ENCODE measurements around the gene BDNF. TPM values are rescaled to one million over a fixed set of nuclear protein-coding genes. Genes with fewer than 3 reads are reported as not detected.

The BDNF gene
- total and polyA plus RNA-seq, 4 donors: 0.03 to 0.28 (median 0.07) TPM

DNA sequence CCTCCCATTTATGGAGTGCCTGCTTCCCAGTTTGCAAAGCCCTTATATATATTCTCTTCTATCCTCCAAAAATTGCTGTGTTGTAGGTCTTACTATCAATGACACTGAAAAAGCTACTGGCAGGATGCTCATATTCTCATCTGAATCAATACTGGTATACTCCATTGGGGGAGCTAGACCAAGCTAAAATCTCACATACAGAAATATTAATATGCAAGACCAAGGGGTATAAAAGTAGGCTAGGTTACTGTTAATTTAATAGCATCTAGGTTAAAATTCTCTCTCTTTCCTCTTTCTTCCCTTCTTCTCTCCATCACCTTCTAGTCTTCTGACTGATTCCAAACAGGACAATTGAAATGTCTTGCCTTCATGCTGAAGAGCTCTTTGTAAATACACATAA lies 17.1 kb upstream of the BDNF start:
- no peak overlapping the region for H3K27ac ChIP-seq (ENCODE audit: low read depth in 1 of 2, low read length in 2 of 2)
- no peaks in the 10 kb centered on the region for H3K36me3 ChIP-seq (ENCODE audit: control insufficient read depth in 4 of 4, insufficient read depth in 3 of 4, low read depth in 1 of 4, low read length in 3 of 4)
- H3K4me3 ChIP-seq (ENCODE audit: low read depth in 1 of 3, low read length in 3 of 3): no peak overlapping the region
- H3K9me3 ChIP-seq (ENCODE audit: control insufficient read depth in 4 of 4, low read length in 3 of 4): peaks cover 0 to 5% (median 2%) of the 10 kb centered on the region in 4 donors
- H3K9ac ChIP-seq (ENCODE audit: low read depth in 1 of 2, low read length in 2 of 2): no peak overlapping the region
- peaks cover 8 to 14% (median 11%) of the 10 kb centered on the region in 4 donors for H3K4me1 ChIP-seq (ENCODE audit: control insufficient read depth in 4 of 4, insufficient read depth in 4 of 4, low read length in 3 of 4)
- TF ChIP-seq HNF4G (IDR thresholded peaks at IDR 0.05): no peak
- no peak for TF ChIP-seq FOXA1 (IDR thresholded peaks at IDR 0.05)
- TF ChIP-seq, protein P1, sequence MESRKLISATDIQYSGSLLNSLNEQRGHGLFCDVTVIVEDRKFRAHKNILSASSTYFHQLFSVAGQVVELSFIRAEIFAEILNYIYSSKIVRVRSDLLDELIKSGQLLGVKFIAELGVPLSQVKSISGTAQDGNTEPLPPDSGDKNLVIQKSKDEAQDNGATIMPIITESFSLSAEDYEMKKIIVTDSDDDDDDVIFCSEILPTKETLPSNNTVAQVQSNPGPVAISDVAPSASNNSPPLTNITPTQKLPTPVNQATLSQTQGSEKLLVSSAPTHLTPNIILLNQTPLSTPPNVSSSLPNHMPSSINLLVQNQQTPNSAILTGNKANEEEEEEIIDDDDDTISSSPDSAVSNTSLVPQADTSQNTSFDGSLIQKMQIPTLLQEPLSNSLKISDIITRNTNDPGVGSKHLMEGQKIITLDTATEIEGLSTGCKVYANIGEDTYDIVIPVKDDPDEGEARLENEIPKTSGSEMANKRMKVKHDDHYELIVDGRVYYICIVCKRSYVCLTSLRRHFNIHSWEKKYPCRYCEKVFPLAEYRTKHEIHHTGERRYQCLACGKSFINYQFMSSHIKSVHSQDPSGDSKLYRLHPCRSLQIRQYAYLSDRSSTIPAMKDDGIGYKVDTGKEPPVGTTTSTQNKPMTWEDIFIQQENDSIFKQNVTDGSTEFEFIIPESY (IDR thresholded peaks at IDR 0.05): no peak
- TF ChIP-seq RAD21 (IDR thresholded peaks at IDR 0.05): no peak
- no peak for TF ChIP-seq GABPA (IDR thresholded peaks at IDR 0.05 in 1 of 2, conservative IDR thresholded peaks at IDR 0.05 in 1 of 2)
- TF ChIP-seq TAF1 (conservative IDR thresholded peaks at IDR 0.05): no peak
- TF ChIP-seq RXRA (IDR thresholded peaks at IDR 0.05): no peak
- TF ChIP-seq SP1 (IDR thresholded peaks at IDR 0.05): no peak
- no peak for TF ChIP-seq YY1 (IDR thresholded peaks at IDR 0.05)
- TF ChIP-seq, protein P2, sequence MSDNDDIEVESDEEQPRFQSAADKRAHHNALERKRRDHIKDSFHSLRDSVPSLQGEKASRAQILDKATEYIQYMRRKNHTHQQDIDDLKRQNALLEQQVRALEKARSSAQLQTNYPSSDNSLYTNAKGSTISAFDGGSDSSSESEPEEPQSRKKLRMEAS (IDR thresholded peaks at IDR 0.05): no peak
- no peak for DNase-seq (ENCODE audit: low spot score)
- H3K27me3 ChIP-seq (ENCODE audit: control insufficient read depth in 4 of 4, insufficient read depth in 4 of 4, low read length in 3 of 4): peaks cover 2 to 17% (median 11%) of the 10 kb centered on the region in 4 donors

DNA sequence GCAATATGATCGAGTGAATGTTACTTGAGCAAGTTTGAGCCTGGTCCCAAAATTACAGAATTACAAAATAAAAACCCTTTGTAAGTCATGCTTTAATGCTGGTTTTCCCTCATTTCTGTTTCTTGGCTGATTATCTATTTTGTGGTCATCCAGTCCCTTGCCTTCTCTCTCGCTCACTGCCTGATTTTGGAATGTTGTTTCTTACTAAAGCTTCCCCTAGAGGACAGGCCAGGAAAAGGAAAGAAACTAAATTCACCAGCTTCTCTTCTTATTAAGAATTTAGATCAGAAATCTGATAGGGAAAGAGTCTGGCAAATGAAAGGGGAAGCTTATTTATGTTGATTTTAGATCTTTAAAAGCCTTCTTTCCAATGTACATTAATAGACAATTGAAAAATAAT lies 16.6 kb upstream of the BDNF start:
- H3K4me1 ChIP-seq (ENCODE audit: control insufficient read depth in 4 of 4, insufficient read depth in 4 of 4, low read length in 3 of 4): peaks cover 3 to 10% (median 6%) of the 10 kb centered on the region in 4 donors
- no peak for DNase-seq (ENCODE audit: low spot score)
- no peak overlapping the region for H3K27ac ChIP-seq (ENCODE audit: low read depth in 1 of 2, low read length in 2 of 2)
- no peak overlapping the region for H3K4me3 ChIP-seq (ENCODE audit: low read depth in 1 of 3, low read length in 3 of 3)
- peaks cover 0 to 14% (median 9%) of the 10 kb centered on the region in 4 donors for H3K27me3 ChIP-seq (ENCODE audit: control insufficient read depth in 4 of 4, insufficient read depth in 4 of 4, low read length in 3 of 4)
- no peak for TF ChIP-seq RXRA (IDR thresholded peaks at IDR 0.05)
- TF ChIP-seq HNF4G (IDR thresholded peaks at IDR 0.05): no peak
- TF ChIP-seq, protein P1 (IDR thresholded peaks at IDR 0.05): no peak
- TF ChIP-seq EGR1 (IDR thresholded peaks at IDR 0.05; ENCODE audit: low read depth in 2 of 2): no peak
- H3K36me3 ChIP-seq (ENCODE audit: control insufficient read depth in 4 of 4, insufficient read depth in 3 of 4, low read depth in 1 of 4, low read length in 3 of 4): no peaks in the 10 kb centered on the region
- H3K9ac ChIP-seq (ENCODE audit: low read depth in 1 of 2, low read length in 2 of 2): no peak overlapping the region
- peaks cover 0 to 5% (median 2%) of the 10 kb centered on the region in 4 donors for H3K9me3 ChIP-seq (ENCODE audit: control insufficient read depth in 4 of 4, low read length in 3 of 4)
- 71% methylated on average over 2 of the region's 2 CpGs for WGBS

DNA sequence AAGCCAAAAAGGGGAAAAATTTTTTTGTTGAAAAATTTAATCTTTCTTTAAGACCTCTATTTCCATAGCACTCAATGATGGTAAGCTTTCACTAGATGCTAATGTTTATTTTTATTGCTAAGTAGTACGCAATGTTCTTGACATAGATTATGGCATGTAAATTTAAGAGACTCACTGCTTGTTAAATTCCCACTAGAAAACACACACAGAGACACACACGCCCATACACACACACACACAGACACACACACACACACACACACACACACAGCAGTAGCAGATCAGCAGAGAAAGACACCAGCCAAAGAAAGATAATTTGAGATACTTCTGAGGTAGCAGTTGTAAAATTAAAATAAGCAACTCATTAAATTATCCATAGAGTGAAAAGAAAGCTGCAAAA lies 16.0 kb upstream of the BDNF start:
- Histone ChIP-seq H3K9me3 (ENCODE audit: control insufficient read depth in 4 of 4, low read length in 3 of 4) (peaks cover 0 to 5% (median 2%) of the 10 kb centered on the region in 4 donors), H3K27me3 (ENCODE audit: control insufficient read depth in 4 of 4, insufficient read depth in 4 of 4, low read length in 3 of 4) (peaks cover 0 to 14% (median 8%) of the 10 kb centered on the region in 4 donors), H3K4me3 (ENCODE audit: low read depth in 1 of 3, low read length in 3 of 3) (no peak overlapping the region), H3K27ac (ENCODE audit: low read depth in 1 of 2, low read length in 2 of 2) (no peak overlapping the region), H3K4me1 (ENCODE audit: control insufficient read depth in 4 of 4, insufficient read depth in 4 of 4, low read length in 3 of 4) (peaks cover 3 to 10% (median 4%) of the 10 kb centered on the region in 4 donors), H3K36me3 (ENCODE audit: control insufficient read depth in 4 of 4, insufficient read depth in 3 of 4, low read depth in 1 of 4, low read length in 3 of 4) (no peaks in the 10 kb centered on the region), H3K9ac (ENCODE audit: low read depth in 1 of 2, low read length in 2 of 2) (no peak overlapping the region)
- 73% methylated on average over 2 of the region's 2 CpGs for WGBS
- DNase-seq (ENCODE audit: low spot score): no peak
- TF ChIP-seq SP1 (IDR thresholded peaks at IDR 0.05) (no peak), EGR1 (IDR thresholded peaks at IDR 0.05; ENCODE audit: low read depth in 2 of 2) (no peak), FOXA2 (IDR thresholded peaks at IDR 0.05) (no peak), RXRA (IDR thresholded peaks at IDR 0.05) (no peak), GABPA (IDR thresholded peaks at IDR 0.05 in 1 of 2, conservative IDR thresholded peaks at IDR 0.05 in 1 of 2) (no peak), TAF1 (conservative IDR thresholded peaks at IDR 0.05) (no peak), HNF4A (conservative IDR thresholded peaks at IDR 0.05) (no peak)
- TF ChIP-seq, protein P3, sequence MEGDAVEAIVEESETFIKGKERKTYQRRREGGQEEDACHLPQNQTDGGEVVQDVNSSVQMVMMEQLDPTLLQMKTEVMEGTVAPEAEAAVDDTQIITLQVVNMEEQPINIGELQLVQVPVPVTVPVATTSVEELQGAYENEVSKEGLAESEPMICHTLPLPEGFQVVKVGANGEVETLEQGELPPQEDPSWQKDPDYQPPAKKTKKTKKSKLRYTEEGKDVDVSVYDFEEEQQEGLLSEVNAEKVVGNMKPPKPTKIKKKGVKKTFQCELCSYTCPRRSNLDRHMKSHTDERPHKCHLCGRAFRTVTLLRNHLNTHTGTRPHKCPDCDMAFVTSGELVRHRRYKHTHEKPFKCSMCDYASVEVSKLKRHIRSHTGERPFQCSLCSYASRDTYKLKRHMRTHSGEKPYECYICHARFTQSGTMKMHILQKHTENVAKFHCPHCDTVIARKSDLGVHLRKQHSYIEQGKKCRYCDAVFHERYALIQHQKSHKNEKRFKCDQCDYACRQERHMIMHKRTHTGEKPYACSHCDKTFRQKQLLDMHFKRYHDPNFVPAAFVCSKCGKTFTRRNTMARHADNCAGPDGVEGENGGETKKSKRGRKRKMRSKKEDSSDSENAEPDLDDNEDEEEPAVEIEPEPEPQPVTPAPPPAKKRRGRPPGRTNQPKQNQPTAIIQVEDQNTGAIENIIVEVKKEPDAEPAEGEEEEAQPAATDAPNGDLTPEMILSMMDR (IDR thresholded peaks at IDR 0.05; ENCODE audit: low read depth, low read length, missing input control): no peak
- TF ChIP-seq, protein P1 (IDR thresholded peaks at IDR 0.05): no peak
- TF ChIP-seq, protein P4, sequence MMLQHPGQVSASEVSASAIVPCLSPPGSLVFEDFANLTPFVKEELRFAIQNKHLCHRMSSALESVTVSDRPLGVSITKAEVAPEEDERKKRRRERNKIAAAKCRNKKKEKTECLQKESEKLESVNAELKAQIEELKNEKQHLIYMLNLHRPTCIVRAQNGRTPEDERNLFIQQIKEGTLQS (IDR thresholded peaks at IDR 0.05): no peak

All from liver (tissue), 9 donors.